ENCODE measurements around the gene METAP1. TPM values are rescaled to one million over a fixed set of nuclear protein-coding genes. Genes with fewer than 3 reads are reported as not detected.
A peak's percentile ranks its signal among the peaks of the same experiment; 100 is the strongest.

METAP1 gene
- total RNA-seq, 1 experiment from 2014 or later = 63.5 TPM

DNA sequence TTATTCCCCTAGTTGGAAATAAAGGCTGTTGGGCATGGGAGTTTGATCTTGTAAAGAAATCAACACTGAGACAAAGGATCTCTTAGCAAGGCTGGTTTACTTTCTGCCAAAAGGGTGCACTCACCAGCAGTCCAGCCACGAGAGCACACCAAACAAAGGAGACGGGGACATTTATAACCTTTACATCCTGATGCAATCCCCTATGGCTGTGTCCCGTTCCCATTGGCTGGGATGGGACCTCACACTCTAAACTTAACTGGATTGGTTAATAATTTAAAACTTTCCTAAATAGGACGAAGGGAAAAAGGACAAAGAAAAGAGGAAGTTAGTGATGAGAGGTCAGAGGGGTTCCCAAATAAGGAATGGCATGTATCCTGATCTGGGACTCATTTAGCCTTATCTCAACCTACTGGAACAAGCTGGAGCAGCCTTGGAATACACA is 17.9 kb downstream of the METAP1 start:
- DNase-seq = no peak
- H3K14ac ChIP-seq (ENCODE audit: insufficient read depth, low read length) = peak overlapping the region; percentile 63; the same call in 1 of the 2 replicates
- H3K9me3 ChIP-seq (ENCODE audit: control insufficient read depth, low read depth, low read length) = no peaks in the 10 kb centered on the region
- Mint-ChIP-seq H3K4me1 (peaks cover 30 to 33% of the 10 kb centered on the region in 2 experiments), H3K27ac (peak overlapping the region; percentile 33 to 94 (median 81); a peak in 4 of 7 replicates), H3K27me3 (ENCODE audit: low read depth) (no peaks in the 10 kb centered on the region), H3K36me3 (ENCODE audit: insufficient read depth in 1 of 3, low read depth in 3 of 3) (peaks cover 39 to 79% (median 60%) of the 10 kb centered on the region in 3 experiments), H3K9me3 (peaks cover 24 to 45% of the 10 kb centered on the region in 2 experiments), H3K4me3 (no peak overlapping the region)
- peak overlapping the region; percentile 45 for H3T11ph ChIP-seq (ENCODE audit: low read length)
- H2BK5ac ChIP-seq (ENCODE audit: insufficient read length, low read length) = no peak overlapping the region
- H2AK5ac ChIP-seq (ENCODE audit: insufficient read length, low read length) = no peak overlapping the region
- peak overlapping the region; percentile 78 for H3K27ac ChIP-seq (ENCODE audit: insufficient read length, low read depth, low read length)
- H2BK12ac ChIP-seq (ENCODE audit: insufficient read length, low read depth, low read length) = no peak overlapping the region
- no peak overlapping the region for H4K5ac ChIP-seq (ENCODE audit: insufficient read length, low read depth, low read length)
- H2BK120ac ChIP-seq (ENCODE audit: low read depth, low read length, poor library complexity, severe bottlenecking) = peak overlapping the region; percentile 23
- TF ChIP-seq, protein P1, sequence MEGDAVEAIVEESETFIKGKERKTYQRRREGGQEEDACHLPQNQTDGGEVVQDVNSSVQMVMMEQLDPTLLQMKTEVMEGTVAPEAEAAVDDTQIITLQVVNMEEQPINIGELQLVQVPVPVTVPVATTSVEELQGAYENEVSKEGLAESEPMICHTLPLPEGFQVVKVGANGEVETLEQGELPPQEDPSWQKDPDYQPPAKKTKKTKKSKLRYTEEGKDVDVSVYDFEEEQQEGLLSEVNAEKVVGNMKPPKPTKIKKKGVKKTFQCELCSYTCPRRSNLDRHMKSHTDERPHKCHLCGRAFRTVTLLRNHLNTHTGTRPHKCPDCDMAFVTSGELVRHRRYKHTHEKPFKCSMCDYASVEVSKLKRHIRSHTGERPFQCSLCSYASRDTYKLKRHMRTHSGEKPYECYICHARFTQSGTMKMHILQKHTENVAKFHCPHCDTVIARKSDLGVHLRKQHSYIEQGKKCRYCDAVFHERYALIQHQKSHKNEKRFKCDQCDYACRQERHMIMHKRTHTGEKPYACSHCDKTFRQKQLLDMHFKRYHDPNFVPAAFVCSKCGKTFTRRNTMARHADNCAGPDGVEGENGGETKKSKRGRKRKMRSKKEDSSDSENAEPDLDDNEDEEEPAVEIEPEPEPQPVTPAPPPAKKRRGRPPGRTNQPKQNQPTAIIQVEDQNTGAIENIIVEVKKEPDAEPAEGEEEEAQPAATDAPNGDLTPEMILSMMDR (conservative IDR thresholded peaks at IDR 0.05) = no peak
- no peaks in the 10 kb centered on the region for H3K23me2 ChIP-seq (ENCODE audit: insufficient read length, low read depth, low read length, poor library complexity, severe bottlenecking)
- WGBS (ENCODE audit: extremely low coverage, insufficient read length, low lambda C conversion rate) = no CpG with 5 or more reads among the region's 4 CpGs
- no peaks in the 10 kb centered on the region; the same call in 1 of the 2 replicates for H3K4me1 ChIP-seq (ENCODE audit: insufficient read depth, low read length)
- H3K18ac ChIP-seq (ENCODE audit: insufficient read length, low read depth, low read length) = peak overlapping the region; percentile 81
- peaks cover 59% of the 10 kb centered on the region; the same call in 1 of the 2 replicates for H3K79me2 ChIP-seq (ENCODE audit: insufficient read depth, low read length)
- no peak overlapping the region for H3K4ac ChIP-seq (ENCODE audit: low read depth, low read length)
- H3K79me1 ChIP-seq (ENCODE audit: insufficient read depth, low read depth, low read length, poor library complexity, severe bottlenecking) = peaks cover 10% of the 10 kb centered on the region
- H3K56ac ChIP-seq (ENCODE audit: insufficient read length, low read depth, low read length) = no peak overlapping the region
- no peaks in the 10 kb centered on the region for H3K27me3 ChIP-seq (ENCODE audit: insufficient read depth, low read length)
- no peak overlapping the region for H2BK20ac ChIP-seq (ENCODE audit: low read depth, low read length, poor library complexity, severe bottlenecking)
- no peak overlapping the region for H4K8ac ChIP-seq (replicated peaks; ENCODE audit: insufficient read length, low read depth, low read length)
- H4K20me1 ChIP-seq (ENCODE audit: control insufficient read depth, insufficient read depth, insufficient read length) = no peaks in the 10 kb centered on the region
- no peak overlapping the region for H2AFZ ChIP-seq (ENCODE audit: low read length)
- H3K9ac ChIP-seq (ENCODE audit: extremely low read depth, insufficient read length, low read length) = peak overlapping the region; percentile 74
- no peak overlapping the region for H3K23ac ChIP-seq (ENCODE audit: insufficient read length, low read depth, low read length)
- no peak overlapping the region for H2BK15ac ChIP-seq (ENCODE audit: low read depth, low read length)
- no peak overlapping the region for H4K91ac ChIP-seq (ENCODE audit: insufficient read length, low read depth, low read length)
- no peak overlapping the region for H3K4me2 ChIP-seq (ENCODE audit: insufficient read depth, insufficient read length, low read length)
